ENCODE results near the gene PGBD2. TPM values are rescaled to one million over a fixed set of nuclear protein-coding genes. Genes with fewer than 3 reads are reported as not detected.

PGBD2 gene
- total and polyA plus RNA-seq, 9 of the 15 experiments (the other 6 are each of a cell fraction or from before 2014, with no cell fraction given) = 11.9 to 21.8 (median 14.7) TPM

- TF ChIP-seq SMARCE1 (IDR thresholded peaks at IDR 0.05) (no peak; the same call in 1 of the 2 replicates), ESRRB (CRISPR knock-in tag; IDR thresholded peaks at IDR 0.05; ENCODE audit: borderline replicate concordance) (no peak), LARP7 (IDR thresholded peaks at IDR 0.05) (peak; percentile 67), ZNF398 (CRISPR knock-in tag; IDR thresholded peaks at IDR 0.05) (no peak), DACH1 (IDR thresholded peaks at IDR 0.05; ENCODE audit: partially characterized antibody) (no peak), SP2 (IDR thresholded peaks at IDR 0.05; ENCODE audit: extremely low read depth, low read depth, low read length, poor library complexity, severe bottlenecking) (no peak), ZNF280B (CRISPR knock-in tag; IDR thresholded peaks at IDR 0.05) (no peak), ADNP (tag; IDR thresholded peaks at IDR 0.05) (no peak), DPF2 (IDR thresholded peaks at IDR 0.05) (peak; percentile 50; the same call in 1 of the 2 replicates), E2F1 (CRISPR knock-in tag; IDR thresholded peaks at IDR 0.05) (no peak), SUPT5H (IDR thresholded peaks at IDR 0.05) (no peak), GTF2F1 (IDR thresholded peaks at IDR 0.05; ENCODE audit: low read depth, low read length) (no peak), FOXK2 (conservative IDR thresholded peaks at IDR 0.05 in 1 of 2, IDR thresholded peaks at IDR 0.05 in 1 of 2; ENCODE audit: low read depth in 2 of 2) (peak; percentile 31 to 37; a peak in 2 of 4 replicates), POLR2H (tag; IDR thresholded peaks at IDR 0.05; ENCODE audit: low read depth) (no peak), CXXC5 (CRISPR knock-in tag; IDR thresholded peaks at IDR 0.05) (peak; percentile 28; the same call in 1 of the 2 replicates)
Measured at GRCh38 chr1:248890549-248891498, 15.2 kb upstream of the PGBD2 start (continued).
